GM23248 (cell line): Measurements from ENCODE around the gene DXO.
"Not testable (repeated sequence)": the region's sequence is repeated elsewhere in the genome, so short reads cannot be mapped to it uniquely, and the experiment has no call there.

Source experiments
- EZH2 ChIP-seq: fragments of 200-600 bp; sonication (generic); IDR thresholded peaks from 2 replicates; pipeline ENCODE4 v1.6.1; 2018; ENCODE audit warnings: antibody characterized with exemption, mild to moderate bottlenecking; ENCODE audit not compliant: insufficient read depth, poor library complexity, severe bottlenecking
- EZH2phosphoT487 ChIP-seq: fragments of 200-600 bp; sonication (generic); IDR thresholded peaks from 2 replicates; pipeline ENCODE4 v1.6.1; 2018; ENCODE audit warnings: antibody characterized with exemption, moderate library complexity, mild to moderate bottlenecking, low read depth; ENCODE audit not compliant: insufficient read depth

DNA sequence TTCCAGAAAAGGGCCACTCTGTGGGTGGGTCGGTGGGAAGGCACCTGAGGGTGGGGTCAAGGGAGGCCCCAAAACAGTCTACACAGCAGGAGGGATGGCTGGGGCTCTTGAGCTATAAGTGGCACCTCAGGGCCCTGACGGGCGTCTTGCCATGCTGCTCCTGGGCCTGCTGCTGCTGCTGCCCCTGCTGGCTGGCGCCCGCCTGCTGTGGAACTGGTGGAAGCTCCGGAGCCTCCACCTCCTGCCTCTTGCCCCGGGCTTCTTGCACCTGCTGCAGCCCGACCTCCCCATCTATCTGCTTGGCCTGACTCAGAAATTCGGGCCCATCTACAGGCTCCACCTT lies 33.6 kb upstream of the DXO start:
- TF ChIP-seq EZH2, EZH2phosphoT487: not testable (repeated sequence)
